ENCODE results near the gene GTF2A1.

The GTF2A1 gene

GRCh38 chr14:81141426-81141825 is 79.3 kb downstream of the GTF2A1 start:
- in situ Hi-C loops (cut with MboI; ENCODE audit: low sequenced_read_pairs), result no loop called here

GRCh38 chr14:81138429-81138828 is 82.3 kb downstream of the GTF2A1 start:
- in situ Hi-C loops (cut with MboI; ENCODE audit: low sequenced_read_pairs), result no loop called here

- in situ Hi-C loops (cut with MboI; ENCODE audit: low sequenced_read_pairs), result no loop called here
These were observed 83.4 kb downstream of the GTF2A1 start for GRCh38 chr14:81137316-81137715.

GRCh38 chr14:81133400-81133799 is 87.4 kb downstream of the GTF2A1 start:
- in situ Hi-C loops (cut with MboI; ENCODE audit: low sequenced_read_pairs), result no loop called here

GRCh38 chr14:81132468-81132867 is 88.3 kb downstream of the GTF2A1 start:
- in situ Hi-C loops (cut with MboI; ENCODE audit: low sequenced_read_pairs), result no loop called here

DNA sequence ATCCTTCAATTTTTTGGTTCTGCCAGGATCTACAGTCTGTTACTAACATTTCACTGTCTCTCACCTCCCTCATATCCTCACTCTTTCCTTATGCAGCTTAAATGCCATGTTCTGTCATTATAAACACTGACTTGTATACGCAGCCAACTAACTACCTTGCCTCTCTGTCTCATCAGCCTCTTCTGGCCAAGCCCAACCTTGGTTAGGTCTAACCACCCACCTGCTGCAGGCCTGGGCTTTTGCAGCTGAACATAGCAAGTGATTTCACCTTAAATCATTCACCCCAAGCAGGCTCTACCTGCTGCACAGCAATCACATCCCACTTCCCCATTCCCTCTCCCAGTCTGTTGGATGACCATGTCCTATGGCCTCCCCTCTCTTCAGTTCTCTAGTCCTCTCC is 91.5 kb downstream of the GTF2A1 start:
- in situ Hi-C loops (cut with MboI; ENCODE audit: low sequenced_read_pairs), result no loop called here

DNA sequence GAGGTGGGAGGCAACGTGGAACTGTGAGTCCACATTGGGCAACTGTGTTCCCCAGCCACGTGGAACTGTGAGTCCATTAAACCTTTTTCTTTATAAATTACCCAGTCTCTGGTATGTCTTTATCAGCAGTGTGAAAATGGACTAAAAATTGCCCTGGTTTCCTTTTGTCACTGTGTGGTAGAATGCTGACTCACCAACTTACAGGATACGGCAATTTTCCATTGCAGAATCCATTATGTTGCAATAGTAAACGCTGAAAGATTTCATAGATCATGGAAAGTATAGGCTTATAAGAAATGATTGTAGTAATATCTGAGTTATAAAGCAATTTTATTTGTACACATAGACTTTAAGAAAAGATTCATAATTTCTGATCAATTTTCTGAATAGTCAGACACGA is 93.0 kb downstream of the GTF2A1 start:
- in situ Hi-C loops (cut with MboI; ENCODE audit: low sequenced_read_pairs), result no loop called here

DNA sequence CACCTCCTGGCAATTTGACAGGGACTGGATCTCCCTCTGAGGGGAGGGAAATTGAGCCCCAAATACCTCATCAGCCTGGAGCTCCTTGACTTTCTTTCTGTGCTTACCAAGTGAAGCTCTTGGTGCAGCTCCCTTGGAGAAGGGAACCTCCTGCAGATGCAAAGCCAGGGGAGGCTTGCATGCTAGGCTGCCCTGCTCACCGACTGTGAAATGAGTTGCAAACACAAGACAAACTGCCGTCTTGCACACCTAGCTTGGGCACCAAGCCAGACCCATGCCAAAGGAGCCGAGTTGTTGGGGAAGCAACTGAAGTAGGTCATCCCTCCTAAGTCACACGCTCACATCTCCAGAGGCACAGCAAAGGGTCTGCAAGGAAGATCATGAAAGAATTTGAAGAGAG is 95.2 kb downstream of the GTF2A1 start:
- in situ Hi-C loops (cut with MboI; ENCODE audit: low sequenced_read_pairs), result no loop called here
